ENCODE measurements around the gene AFF3. TPM values are rescaled to one million over a fixed set of nuclear protein-coding genes. Genes with fewer than 3 reads are reported as not detected.

The AFF3 gene
- total and polyA plus RNA-seq, 10 donors, result 6.0 to 92.2 (median 64.0) TPM

- H3K27me3 ChIP-seq (replicated peaks in 1 of 7), result no peaks in the 10 kb centered on the region
- TF ChIP-seq POLR2A (IDR thresholded peaks at IDR 0.05), result no peak
- no peak for TF ChIP-seq POLR2AphosphoS5 (IDR thresholded peaks at IDR 0.05)
- no peak for TF ChIP-seq CTCF (IDR thresholded peaks at IDR 0.05 in 8 of 11, conservative IDR thresholded peaks at IDR 0.05 in 3 of 11)
- H3K4me3 ChIP-seq, result no peak overlapping the region
- 74 to 83% (median 79%) methylated on average over 3 of the region's 3 CpGs for WGBS, 5 donors
- no peak for DNase-seq
- peaks cover 0 to 4% (median 0%) of the 10 kb centered on the region in 6 donors for H3K4me1 ChIP-seq
- intact Hi-C loops (cut with DNase I; ENCODE audit: low total_unique reads), result no loop called here
- H3K36me3 ChIP-seq, result peaks cover 0 to 34% (median 2%) of the 10 kb centered on the region in 6 donors
- no peak overlapping the region for H3K27ac ChIP-seq
- H3K9me3 ChIP-seq, result no peaks in the 10 kb centered on the region
Measured at GRCh38 chr2:99974682-99975375, 167.6 kb downstream of the AFF3 start.

GRCh38 chr2:99974275-99974674 lies 168.1 kb downstream of the AFF3 start:
- no peaks in the 10 kb centered on the region for H3K9me3 ChIP-seq
- intact Hi-C loops (cut with DNase I; ENCODE audit: low total_unique reads), result no loop called here
- no peaks in the 10 kb centered on the region for H3K27me3 ChIP-seq (replicated peaks in 1 of 7)
- H3K4me3 ChIP-seq, result no peak overlapping the region
- TF ChIP-seq POLR2A (IDR thresholded peaks at IDR 0.05) (no peak), POLR2AphosphoS5 (IDR thresholded peaks at IDR 0.05) (no peak), CTCF (IDR thresholded peaks at IDR 0.05 in 8 of 11, conservative IDR thresholded peaks at IDR 0.05 in 3 of 11) (no peak)
- H3K27ac ChIP-seq, result no peak overlapping the region
- peaks cover 0 to 4% (median 0%) of the 10 kb centered on the region in 6 donors for H3K4me1 ChIP-seq
- H3K36me3 ChIP-seq, result peaks cover 0 to 33% (median 2%) of the 10 kb centered on the region in 6 donors
- 76 to 90% (median 82%) methylated on average over 6 of the region's 6 CpGs for WGBS, 5 donors
- DNase-seq, result no peak

- intact Hi-C loops (cut with DNase I; ENCODE audit: low total_unique reads), result no loop called here
- H3K9me3 ChIP-seq, result no peaks in the 10 kb centered on the region
- H3K4me3 ChIP-seq, result no peak overlapping the region
- H3K4me1 ChIP-seq, result peaks cover 0 to 4% (median 0%) of the 10 kb centered on the region in 6 donors
- TF ChIP-seq POLR2AphosphoS5 (IDR thresholded peaks at IDR 0.05) (no peak), POLR2A (IDR thresholded peaks at IDR 0.05) (no peak), CTCF (IDR thresholded peaks at IDR 0.05 in 8 of 11, conservative IDR thresholded peaks at IDR 0.05 in 3 of 11) (no peak)
- peaks cover 0 to 14% (median 0%) of the 10 kb centered on the region in 6 donors for H3K36me3 ChIP-seq
- H3K27ac ChIP-seq, result no peak overlapping the region
- H3K27me3 ChIP-seq (replicated peaks in 1 of 7), result no peaks in the 10 kb centered on the region
- DNase-seq, result no peak
- 74 to 85% (median 77%) methylated on average over 3 of the region's 3 CpGs for WGBS, 5 donors
Measured at GRCh38 chr2:99971326-99971900, 171.0 kb downstream of the AFF3 start.

- Histone ChIP-seq H3K9me3 (no peaks in the 10 kb centered on the region), H3K4me3 (no peak overlapping the region), H3K36me3 (peaks cover 0 to 14% (median 0%) of the 10 kb centered on the region in 6 donors), H3K27me3 (replicated peaks in 1 of 7) (no peaks in the 10 kb centered on the region), H3K27ac (no peak overlapping the region), H3K4me1 (peaks cover 0 to 4% (median 0%) of the 10 kb centered on the region in 6 donors)
- DNase-seq, result no peak
- 60 to 77% (median 66%) methylated on average over 12 of the region's 12 CpGs for WGBS, 5 donors
- no peak for TF ChIP-seq POLR2A (IDR thresholded peaks at IDR 0.05)
- TF ChIP-seq CTCF (IDR thresholded peaks at IDR 0.05 in 8 of 11, conservative IDR thresholded peaks at IDR 0.05 in 3 of 11), result no peak
- TF ChIP-seq POLR2AphosphoS5 (IDR thresholded peaks at IDR 0.05), result no peak
- intact Hi-C loops (cut with DNase I; ENCODE audit: low total_unique reads), result no loop called here
Measured at GRCh38 chr2:99970292-99970868, 172.0 kb downstream of the AFF3 start.

All from spleen (tissue), 11 donors.